Ectodermal cell (in vitro differentiated cells): ENCODE data around the gene CDH4.

Experiments
- H3K27ac ChIP-seq: 2 replicates; pipeline ENCODE4 v1.7.0; 2013; ENCODE audit warnings: mild to moderate bottlenecking, low read depth, low read length; ENCODE audit not compliant: insufficient read depth, poor library complexity, severe bottlenecking
- H3K27me3 ChIP-seq: 2 replicates; pipeline ENCODE4 v1.7.0; 2013; ENCODE audit warnings: mild to moderate bottlenecking, low read length; ENCODE audit not compliant: insufficient read depth, control insufficient read depth, poor library complexity, severe bottlenecking
- H3K36me3 ChIP-seq: one replicate; pipeline ENCODE4 v1.7.0; 2013; ENCODE audit warnings: low read length; ENCODE audit not compliant: control insufficient read depth, insufficient read depth
- H3K4me1 ChIP-seq: one replicate; pipeline ENCODE4 v1.7.0; 2013; ENCODE audit warnings: low read length; ENCODE audit not compliant: control insufficient read depth, insufficient read depth
- H3K4me3 ChIP-seq: 2 replicates; pipeline ENCODE4 v1.7.0; 2013; ENCODE audit warnings: low read depth, low read length, control low read depth; ENCODE audit not compliant: insufficient read depth
- H3K9me3 ChIP-seq: 2 replicates; pipeline ENCODE4 v1.7.0; 2013; ENCODE audit warnings: mild to moderate bottlenecking, low read length, moderate library complexity; ENCODE audit not compliant: control insufficient read depth
- whole genome bisulfite sequencing, 2 experiments: methylation state at CpG; one replicate each; pipeline ENCODE4 v1.1.7; 2013; ENCODE audit warnings: missing lambda C conversion rate in 2 of 2; 5-methylcytosine and 5-hydroxymethylcytosine counted together

CDH4 gene

DNA sequence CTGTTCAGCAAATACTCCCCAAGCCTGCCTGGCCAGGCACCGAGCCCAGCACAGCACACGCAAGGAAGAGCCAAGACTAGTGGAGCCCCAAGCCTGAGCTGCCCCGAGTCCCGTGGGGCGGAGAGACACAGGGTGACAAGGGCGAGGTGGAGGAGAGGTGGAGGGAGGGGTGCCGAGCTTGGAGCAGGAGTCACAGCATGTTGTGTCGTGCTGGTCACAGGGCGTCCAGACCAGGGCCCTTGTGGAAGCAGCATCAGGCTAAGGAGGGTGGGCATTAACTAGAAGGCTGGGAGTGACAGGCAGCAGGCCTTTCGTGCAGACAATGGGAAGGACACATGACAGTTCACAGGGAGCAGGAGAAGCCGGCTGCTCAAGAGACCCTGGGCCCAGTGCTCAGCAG lies 422.1 kb downstream of the CDH4 start:
- Histone ChIP-seq H3K27ac (no peak overlapping the region), H3K36me3 (no peaks in the 10 kb centered on the region), H3K27me3 (no peaks in the 10 kb centered on the region), H3K9me3 (no peaks in the 10 kb centered on the region), H3K4me3 (no peak overlapping the region), H3K4me1 (no peaks in the 10 kb centered on the region)
- WGBS, 2 experiments, result 82 to 83% methylated on average over 11 of the region's 11 CpGs

DNA sequence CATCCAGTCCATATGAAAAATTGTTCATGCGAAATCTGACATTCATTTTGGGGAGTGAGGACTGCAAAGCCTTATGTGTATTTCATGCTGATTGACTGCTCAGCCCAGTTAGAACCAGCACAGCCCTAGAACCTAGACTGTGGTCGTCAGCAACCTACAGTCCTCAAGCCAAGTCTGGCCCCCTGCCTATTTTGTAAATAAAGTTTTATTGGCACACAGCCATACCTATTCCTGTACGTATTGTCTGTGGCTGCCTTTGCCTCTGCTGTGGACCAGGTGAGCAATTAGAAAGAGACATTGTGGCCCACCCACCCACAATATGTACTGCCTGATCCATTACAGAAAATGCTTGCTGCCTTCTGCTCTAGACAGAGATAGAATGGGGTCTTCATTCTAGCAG lies 422.6 kb downstream of the CDH4 start:
- H3K27ac ChIP-seq, result no peak overlapping the region
- no peaks in the 10 kb centered on the region for H3K36me3 ChIP-seq
- no peak overlapping the region for H3K4me3 ChIP-seq
- no peaks in the 10 kb centered on the region for H3K4me1 ChIP-seq
- no peaks in the 10 kb centered on the region for H3K9me3 ChIP-seq
- no peaks in the 10 kb centered on the region for H3K27me3 ChIP-seq
- WGBS, 2 experiments, result 90 to 92% methylated on average over 3 of the region's 3 CpGs

DNA sequence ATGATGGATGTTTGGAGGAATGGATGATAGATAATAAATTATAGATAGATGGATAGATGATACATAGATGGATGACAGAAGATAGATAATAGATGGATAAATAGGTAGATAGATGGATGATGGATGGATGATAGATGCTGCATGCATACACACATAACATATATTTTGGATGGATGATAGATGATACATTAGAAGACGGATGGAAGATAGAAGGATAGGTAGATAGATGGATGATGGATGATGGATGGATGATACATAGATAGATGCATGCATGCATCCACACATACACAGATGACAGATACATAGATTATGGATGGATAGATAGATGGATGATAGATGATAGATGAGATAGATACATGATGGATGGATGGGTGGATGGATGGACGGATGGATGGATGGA lies 425.9 kb downstream of the CDH4 start:
- no peak overlapping the region for H3K4me3 ChIP-seq
- peaks cover 9% of the 10 kb centered on the region for H3K4me1 ChIP-seq
- no peaks in the 10 kb centered on the region for H3K9me3 ChIP-seq
- 95 to 99% methylated on average over 2 of the region's 2 CpGs for WGBS, 2 experiments
- H3K36me3 ChIP-seq, result no peaks in the 10 kb centered on the region
- no peaks in the 10 kb centered on the region for H3K27me3 ChIP-seq
- no peak overlapping the region for H3K27ac ChIP-seq

DNA sequence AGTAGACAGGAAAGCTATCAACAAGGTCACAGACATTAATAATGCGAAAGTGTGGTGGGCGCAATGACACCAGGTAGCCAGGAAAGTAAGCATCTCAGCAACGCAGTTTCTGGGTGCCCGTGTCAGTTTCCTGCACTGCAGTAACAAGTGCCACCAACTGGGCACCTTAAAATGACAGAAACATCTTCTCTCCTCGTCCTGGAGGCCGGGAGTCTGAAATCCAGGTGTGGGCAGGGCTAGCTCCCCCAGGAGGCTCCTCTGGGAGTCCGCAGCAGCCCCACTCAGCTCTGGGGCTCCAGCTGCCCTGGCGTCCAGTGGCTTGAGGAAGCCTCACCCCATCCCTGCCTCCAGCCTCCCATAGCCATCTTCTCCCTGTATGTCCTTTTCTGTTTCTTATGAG lies 426.4 kb downstream of the CDH4 start:
- WGBS, 2 experiments, result 93 to 95% methylated on average over 8 of the region's 8 CpGs
- H3K4me1 ChIP-seq, result peaks cover 9% of the 10 kb centered on the region
- H3K4me3 ChIP-seq, result no peak overlapping the region

GRCh38 chr20:61679473-61679872 lies 427.4 kb downstream of the CDH4 start:
- Histone ChIP-seq H3K4me3 (no peak overlapping the region), H3K9me3 (no peaks in the 10 kb centered on the region), H3K4me1 (peaks cover 9% of the 10 kb centered on the region), H3K27me3 (no peaks in the 10 kb centered on the region), H3K27ac (no peak overlapping the region), H3K36me3 (no peaks in the 10 kb centered on the region)
- WGBS, 2 experiments, result 84 to 85% methylated on average over 10 of the region's 10 CpGs

More for the DNA sequence above, 426.4 kb downstream of the CDH4 start:
- Histone ChIP-seq H3K27ac (no peak overlapping the region), H3K27me3 (no peaks in the 10 kb centered on the region), H3K36me3 (no peaks in the 10 kb centered on the region), H3K9me3 (no peaks in the 10 kb centered on the region)

GRCh38 chr20:61680096-61680495 lies 428.0 kb downstream of the CDH4 start:
- Histone ChIP-seq H3K27ac (no peak overlapping the region), H3K4me3 (no peak overlapping the region), H3K9me3 (no peaks in the 10 kb centered on the region), H3K27me3 (no peaks in the 10 kb centered on the region), H3K4me1 (peaks cover 9% of the 10 kb centered on the region), H3K36me3 (no peaks in the 10 kb centered on the region)
- WGBS, 2 experiments, result 92 to 96% methylated on average over 7 of the region's 7 CpGs

- H3K27me3 ChIP-seq, result no peaks in the 10 kb centered on the region
- 88 to 94% methylated on average over 5 of the region's 5 CpGs for WGBS, 2 experiments
- H3K27ac ChIP-seq, result no peak overlapping the region
- no peaks in the 10 kb centered on the region for H3K9me3 ChIP-seq
- H3K4me1 ChIP-seq, result peaks cover 9% of the 10 kb centered on the region
- H3K36me3 ChIP-seq, result no peaks in the 10 kb centered on the region
- H3K4me3 ChIP-seq, result no peak overlapping the region
Observed at GRCh38 chr20:61682114-61682995, 430.3 kb downstream of the CDH4 start.

DNA sequence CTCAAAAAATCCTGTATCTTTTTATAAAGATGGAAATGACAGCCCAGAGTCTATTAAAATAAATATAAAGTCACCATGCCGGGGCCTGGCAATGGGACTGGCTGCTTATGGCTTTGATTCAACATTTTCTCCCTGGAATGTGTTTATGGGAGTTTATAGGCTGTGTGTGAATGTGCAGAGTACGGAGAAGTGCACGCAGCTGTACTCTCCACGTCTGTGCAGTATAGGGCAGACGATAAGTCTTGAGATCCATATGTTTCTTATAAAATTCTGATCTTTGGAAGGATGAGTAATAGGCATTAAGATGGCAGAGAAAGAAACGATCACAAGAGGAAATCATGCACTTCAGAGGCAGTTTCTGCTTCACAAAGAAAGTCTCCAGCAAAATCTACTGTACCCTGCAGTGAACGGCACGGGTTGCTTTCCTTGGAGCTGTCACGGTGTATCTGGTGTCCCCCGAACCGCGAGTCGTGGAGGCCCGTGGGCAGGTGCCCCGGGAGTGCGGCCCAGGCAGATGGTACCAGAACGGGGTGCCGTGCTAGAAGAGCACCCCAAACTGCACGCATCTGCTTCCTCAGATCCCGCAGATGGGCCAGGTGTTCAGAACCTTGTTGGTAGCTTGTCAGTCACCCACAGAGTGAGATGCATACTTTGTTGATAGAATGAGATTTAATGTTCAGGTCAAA lies 431.1 kb downstream of the CDH4 start:
- WGBS, 2 experiments, result 96% methylated on average over 20 of the region's 20 CpGs
- Histone ChIP-seq H3K27ac (no peak overlapping the region), H3K36me3 (no peaks in the 10 kb centered on the region), H3K4me3 (no peak overlapping the region), H3K4me1 (peaks cover 13% of the 10 kb centered on the region), H3K27me3 (no peaks in the 10 kb centered on the region), H3K9me3 (no peaks in the 10 kb centered on the region)

GRCh38 chr20:61683721-61684120 lies 431.7 kb downstream of the CDH4 start:
- no peaks in the 10 kb centered on the region for H3K27me3 ChIP-seq
- H3K4me3 ChIP-seq, result no peak overlapping the region
- WGBS, 2 experiments, result 79 to 85% methylated on average over 5 of the region's 6 CpGs
- no peak overlapping the region for H3K27ac ChIP-seq
- H3K4me1 ChIP-seq, result peaks cover 14% of the 10 kb centered on the region
- H3K36me3 ChIP-seq, result no peaks in the 10 kb centered on the region
- H3K9me3 ChIP-seq, result no peaks in the 10 kb centered on the region

DNA sequence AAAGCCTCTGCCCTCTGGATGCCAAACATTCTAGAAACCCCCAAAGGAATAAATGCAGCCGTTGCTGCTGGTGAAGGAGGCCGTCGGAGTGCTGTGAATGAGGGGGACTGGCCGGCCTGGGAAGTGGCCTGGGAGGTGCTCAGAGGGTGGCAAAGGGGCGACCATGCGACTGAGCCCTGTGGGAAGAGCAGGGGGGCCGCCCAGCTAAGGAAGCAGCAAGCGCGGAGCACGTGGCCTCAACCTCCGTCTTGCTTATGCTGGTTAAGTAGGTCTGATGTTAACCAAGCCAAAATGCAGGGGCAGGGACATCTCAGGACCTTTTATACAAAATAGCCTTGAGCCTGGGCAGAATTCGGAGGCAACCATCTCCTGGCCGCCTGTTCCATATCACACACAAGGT lies 432.1 kb downstream of the CDH4 start:
- H3K36me3 ChIP-seq, result no peaks in the 10 kb centered on the region
- H3K27ac ChIP-seq, result no peak overlapping the region
- no peaks in the 10 kb centered on the region for H3K9me3 ChIP-seq
- WGBS, 2 experiments, result 87 to 88% methylated on average over 13 of the region's 13 CpGs
- peaks cover 14% of the 10 kb centered on the region for H3K4me1 ChIP-seq
- no peak overlapping the region for H3K4me3 ChIP-seq
- no peaks in the 10 kb centered on the region for H3K27me3 ChIP-seq
